OCI-LY1 (cell line): Measurements from ENCODE around the gene DIDO1.

Experiments
- CTCF ChIP-seq: fragments of 200-600 bp; sonication (generic), shearing (Covaris generic); IDR thresholded peaks from 2 replicates; pipeline ENCODE4 v1.5.1; 2017; ENCODE audit warnings: mild to moderate bottlenecking, antibody characterized with exemption, low read length, moderate library complexity, mixed read lengths
- EZH2 ChIP-seq: fragments of 200-600 bp; sonication (generic), shearing (Covaris generic); IDR thresholded peaks from 2 replicates; pipeline ENCODE4 v1.8.0; 2017; ENCODE audit warnings: borderline replicate concordance, mixed run types, mild to moderate bottlenecking, antibody characterized with exemption, low read length, moderate library complexity, mixed read lengths

GRCh38 chr20:62885896-62886708 is 40.2 kb downstream of the DIDO1 start:
- TF ChIP-seq CTCF (no peak), EZH2 (no peak)
